ENCODE results near the gene POLH.

GRCh38 chr6:43541774-43542471, 34.1 kb upstream of the POLH start:
- TF ChIP-seq POLR2A (IDR thresholded peaks at IDR 0.05) (no peak), CTCF (IDR thresholded peaks at IDR 0.05) (no peak)
